Measurements from ENCODE around the gene SLC2A4RG. TPM values are rescaled to one million over a fixed set of nuclear protein-coding genes. Genes with fewer than 3 reads are reported as not detected.

Gene SLC2A4RG
- total and polyA plus RNA-seq, 2 of the 4 experiments (the other 2 are of a cell fraction) = 5.0 to 50.3 TPM

GRCh38 chr20:63738687-63739129 lies 868 bp upstream of the SLC2A4RG start:
- in situ Hi-C loops (cut with MboI; ENCODE audit: low sequenced_read_pairs) (no loop called here), dilution Hi-C loops (cut with HindIII; ENCODE audit: low sequenced_read_pairs, unreplicated experiment) (no loop called here), intact Hi-C loops (cut with micrococcal nuclease) (no loop called here)
- Histone ChIP-seq H4K91ac (ENCODE audit: insufficient read depth, low read depth, low read length) (no peak overlapping the region), H3K79me1 (ENCODE audit: low read depth in 1 of 2, low read length in 2 of 2) (peaks cover 4 to 17% of the 10 kb centered on the region in 2 experiments; a peak in 2 of 4 replicates), H2BK5ac (ENCODE audit: low read depth, low read length, poor library complexity, severe bottlenecking) (no peak overlapping the region), H3K9ac (ENCODE audit: low read depth, low read length) (no peak overlapping the region), H3K4ac (ENCODE audit: low read depth, low read length) (no peak overlapping the region), H3K9me1 (ENCODE audit: insufficient read depth, low read length) (no peaks in the 10 kb centered on the region), H3K4me3 (ENCODE audit: insufficient read depth, low read depth, low read length) (no peak overlapping the region), H2BK120ac (ENCODE audit: low read depth, low read length) (no peak overlapping the region), H3K4me1 (ENCODE audit: control insufficient read depth, insufficient read depth, low read length) (peaks cover 10% of the 10 kb centered on the region), H2BK20ac (ENCODE audit: low read depth, low read length) (no peak overlapping the region), H2AFZ (replicated peaks; ENCODE audit: low read length, poor library complexity) (peak overlapping the region; percentile 14), H3K9me3 (ENCODE audit: control insufficient read depth, insufficient read depth, low read length) (no peaks in the 10 kb centered on the region), H2AK9ac (replicated peaks; ENCODE audit: low read depth, low read length, poor library complexity) (peak overlapping the region; percentile 23), H4K8ac (ENCODE audit: low read depth in 2 of 2, low read length in 2 of 2) (no peak overlapping the region), H3K18ac (ENCODE audit: low read depth, low read length) (no peak overlapping the region), H3K23ac (ENCODE audit: low read depth, low read length) (no peak overlapping the region), H4K5ac (ENCODE audit: low read depth, low read length) (no peak overlapping the region), H3K4me2 (ENCODE audit: low read depth, low read length) (no peak overlapping the region), H2BK15ac (ENCODE audit: low read depth, low read length) (no peak overlapping the region), H3K14ac (replicated peaks; ENCODE audit: low read depth, low read length) (no peak overlapping the region), H2AK5ac (ENCODE audit: low read depth, low read length) (no peak overlapping the region), H4K20me1 (ENCODE audit: insufficient read depth, low read length) (peaks cover 27% of the 10 kb centered on the region), H3K27ac (ENCODE audit: insufficient read depth, low read length) (no peak overlapping the region), H3K56ac (ENCODE audit: extremely low read depth, insufficient read depth, low read length) (no peak overlapping the region), H3K27me3 (ENCODE audit: control insufficient read depth, insufficient read depth, low read length) (no peaks in the 10 kb centered on the region), H3K36me3 (ENCODE audit: control insufficient read depth, insufficient read depth, low read length) (peaks cover 43% of the 10 kb centered on the region)
- POLR2A ChIA-PET (ENCODE audit: unreplicated experiment) = no interaction called here
- DNase-seq (no peak), ATAC-seq (ENCODE audit: low read depth) (no peak)
- CTCF ChIA-PET = interaction anchor here (0.5 kb wide), 1 partner anchor 41 kb away, joined by 5 read pairs; no protein-coding TSS in a partner anchor
- 77% methylated on average over 4 of the region's 26 CpGs; no CpG with 5 or more reads in 1 of the 2 experiments for WGBS, 2 experiments (ENCODE audit: extremely low coverage in 2 of 2, insufficient read length in 1 of 2)
- BruUV-seq (replicated peaks) = no TSS peak
- TF ChIP-seq CTCF (conservative IDR thresholded peaks at IDR 0.05; ENCODE audit: low read depth, low read length) = no peak
- TF ChIP-seq, protein P1, sequence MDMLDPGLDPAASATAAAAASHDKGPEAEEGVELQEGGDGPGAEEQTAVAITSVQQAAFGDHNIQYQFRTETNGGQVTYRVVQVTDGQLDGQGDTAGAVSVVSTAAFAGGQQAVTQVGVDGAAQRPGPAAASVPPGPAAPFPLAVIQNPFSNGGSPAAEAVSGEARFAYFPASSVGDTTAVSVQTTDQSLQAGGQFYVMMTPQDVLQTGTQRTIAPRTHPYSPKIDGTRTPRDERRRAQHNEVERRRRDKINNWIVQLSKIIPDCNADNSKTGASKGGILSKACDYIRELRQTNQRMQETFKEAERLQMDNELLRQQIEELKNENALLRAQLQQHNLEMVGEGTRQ (IDR thresholded peaks at IDR 0.05; ENCODE audit: low read depth, low read length) = no peak
- no peak for TF ChIP-seq MXI1 (IDR thresholded peaks at IDR 0.05; ENCODE audit: borderline replicate concordance, low read depth, low read length)
- TF ChIP-seq BHLHE40 (IDR thresholded peaks at IDR 0.05; ENCODE audit: low read depth, low read length) = no peak
- TF ChIP-seq MAFK (IDR thresholded peaks at IDR 0.05; ENCODE audit: low read depth, low read length) = no peak

Measured in IMR-90 (cell line).